ENCODE data around the gene TARDBP. TPM values are rescaled to one million over a fixed set of nuclear protein-coding genes. Genes with fewer than 3 reads are reported as not detected.

TARDBP gene
- total and polyA plus RNA-seq, 2 experiments from 2014 or later, result 204 to 313 TPM

GRCh38 chr1:11065796-11066195 is 53.3 kb downstream of the TARDBP start:
- Mint-ChIP-seq H3K27ac (no peak overlapping the region), H3K27me3 (ENCODE audit: insufficient read depth, low read depth, poor library complexity) (peaks cover under 1% of the 10 kb centered on the region), H3K9me3 (no peaks in the 10 kb centered on the region), H3K4me1 (peaks cover 3% of the 10 kb centered on the region), H3K36me3 (ENCODE audit: low read depth) (peaks cover 72% of the 10 kb centered on the region), H3K4me3 (no peak overlapping the region)
- no peak overlapping the region for H3K27ac ChIP-seq (ENCODE audit: low read depth)
- H2AFZ ChIP-seq, result no peak overlapping the region
- 0 out of 2 replicates have a peak, but pooled peaks cover 5% of the 10 kb centered on the region for H3K4me1 ChIP-seq (ENCODE audit: insufficient read depth)
- peaks cover 4% of the 10 kb centered on the region; the same call in 1 of the 2 replicates for H4K20me1 ChIP-seq (replicated peaks; ENCODE audit: insufficient read depth)
- TF ChIP-seq CREB1 (CRISPR knock-in tag; IDR thresholded peaks at IDR 0.05; ENCODE audit: low read depth), result no peak
- no peak for TF ChIP-seq STAT1 (IDR thresholded peaks at IDR 0.05; ENCODE audit: unreplicated experiment)
- TF ChIP-seq, protein P1, sequence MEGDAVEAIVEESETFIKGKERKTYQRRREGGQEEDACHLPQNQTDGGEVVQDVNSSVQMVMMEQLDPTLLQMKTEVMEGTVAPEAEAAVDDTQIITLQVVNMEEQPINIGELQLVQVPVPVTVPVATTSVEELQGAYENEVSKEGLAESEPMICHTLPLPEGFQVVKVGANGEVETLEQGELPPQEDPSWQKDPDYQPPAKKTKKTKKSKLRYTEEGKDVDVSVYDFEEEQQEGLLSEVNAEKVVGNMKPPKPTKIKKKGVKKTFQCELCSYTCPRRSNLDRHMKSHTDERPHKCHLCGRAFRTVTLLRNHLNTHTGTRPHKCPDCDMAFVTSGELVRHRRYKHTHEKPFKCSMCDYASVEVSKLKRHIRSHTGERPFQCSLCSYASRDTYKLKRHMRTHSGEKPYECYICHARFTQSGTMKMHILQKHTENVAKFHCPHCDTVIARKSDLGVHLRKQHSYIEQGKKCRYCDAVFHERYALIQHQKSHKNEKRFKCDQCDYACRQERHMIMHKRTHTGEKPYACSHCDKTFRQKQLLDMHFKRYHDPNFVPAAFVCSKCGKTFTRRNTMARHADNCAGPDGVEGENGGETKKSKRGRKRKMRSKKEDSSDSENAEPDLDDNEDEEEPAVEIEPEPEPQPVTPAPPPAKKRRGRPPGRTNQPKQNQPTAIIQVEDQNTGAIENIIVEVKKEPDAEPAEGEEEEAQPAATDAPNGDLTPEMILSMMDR (conservative IDR thresholded peaks at IDR 0.05; ENCODE audit: low read depth in 2 of 2), result no peak
- no peak for TF ChIP-seq ZNF114 (CRISPR knock-in tag; IDR thresholded peaks at IDR 0.05)
- TF ChIP-seq, protein P2, sequence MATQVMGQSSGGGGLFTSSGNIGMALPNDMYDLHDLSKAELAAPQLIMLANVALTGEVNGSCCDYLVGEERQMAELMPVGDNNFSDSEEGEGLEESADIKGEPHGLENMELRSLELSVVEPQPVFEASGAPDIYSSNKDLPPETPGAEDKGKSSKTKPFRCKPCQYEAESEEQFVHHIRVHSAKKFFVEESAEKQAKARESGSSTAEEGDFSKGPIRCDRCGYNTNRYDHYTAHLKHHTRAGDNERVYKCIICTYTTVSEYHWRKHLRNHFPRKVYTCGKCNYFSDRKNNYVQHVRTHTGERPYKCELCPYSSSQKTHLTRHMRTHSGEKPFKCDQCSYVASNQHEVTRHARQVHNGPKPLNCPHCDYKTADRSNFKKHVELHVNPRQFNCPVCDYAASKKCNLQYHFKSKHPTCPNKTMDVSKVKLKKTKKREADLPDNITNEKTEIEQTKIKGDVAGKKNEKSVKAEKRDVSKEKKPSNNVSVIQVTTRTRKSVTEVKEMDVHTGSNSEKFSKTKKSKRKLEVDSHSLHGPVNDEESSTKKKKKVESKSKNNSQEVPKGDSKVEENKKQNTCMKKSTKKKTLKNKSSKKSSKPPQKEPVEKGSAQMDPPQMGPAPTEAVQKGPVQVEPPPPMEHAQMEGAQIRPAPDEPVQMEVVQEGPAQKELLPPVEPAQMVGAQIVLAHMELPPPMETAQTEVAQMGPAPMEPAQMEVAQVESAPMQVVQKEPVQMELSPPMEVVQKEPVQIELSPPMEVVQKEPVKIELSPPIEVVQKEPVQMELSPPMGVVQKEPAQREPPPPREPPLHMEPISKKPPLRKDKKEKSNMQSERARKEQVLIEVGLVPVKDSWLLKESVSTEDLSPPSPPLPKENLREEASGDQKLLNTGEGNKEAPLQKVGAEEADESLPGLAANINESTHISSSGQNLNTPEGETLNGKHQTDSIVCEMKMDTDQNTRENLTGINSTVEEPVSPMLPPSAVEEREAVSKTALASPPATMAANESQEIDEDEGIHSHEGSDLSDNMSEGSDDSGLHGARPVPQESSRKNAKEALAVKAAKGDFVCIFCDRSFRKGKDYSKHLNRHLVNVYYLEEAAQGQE (IDR thresholded peaks at IDR 0.05; ENCODE audit: unreplicated experiment), result no peak
- TF ChIP-seq ZNF462 (CRISPR knock-in tag; IDR thresholded peaks at IDR 0.05), result no peak
- TF ChIP-seq EZH2 (IDR thresholded peaks at IDR 0.05; ENCODE audit: low read depth, unreplicated experiment), result no peak
- TF ChIP-seq EZH2phosphoT487 (IDR thresholded peaks at IDR 0.05; ENCODE audit: unreplicated experiment), result no peak
- TF ChIP-seq JUNB (IDR thresholded peaks at IDR 0.05; ENCODE audit: unreplicated experiment), result no peak
- TF ChIP-seq, protein P3, sequence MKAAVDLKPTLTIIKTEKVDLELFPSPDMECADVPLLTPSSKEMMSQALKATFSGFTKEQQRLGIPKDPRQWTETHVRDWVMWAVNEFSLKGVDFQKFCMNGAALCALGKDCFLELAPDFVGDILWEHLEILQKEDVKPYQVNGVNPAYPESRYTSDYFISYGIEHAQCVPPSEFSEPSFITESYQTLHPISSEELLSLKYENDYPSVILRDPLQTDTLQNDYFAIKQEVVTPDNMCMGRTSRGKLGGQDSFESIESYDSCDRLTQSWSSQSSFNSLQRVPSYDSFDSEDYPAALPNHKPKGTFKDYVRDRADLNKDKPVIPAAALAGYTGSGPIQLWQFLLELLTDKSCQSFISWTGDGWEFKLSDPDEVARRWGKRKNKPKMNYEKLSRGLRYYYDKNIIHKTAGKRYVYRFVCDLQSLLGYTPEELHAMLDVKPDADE (IDR thresholded peaks at IDR 0.05), result no peak
- H3K79me2 ChIP-seq (replicated peaks; ENCODE audit: insufficient read depth), result peaks cover 2% of the 10 kb centered on the region; the same call in 1 of the 2 replicates
- no peak overlapping the region for H3K4me2 ChIP-seq
- H3K9me2 ChIP-seq (ENCODE audit: insufficient read depth), result no peaks in the 10 kb centered on the region
- H3F3A ChIP-seq (replicated peaks; ENCODE audit: low read depth), result peaks cover 39% of the 10 kb centered on the region
- DNase-seq (ENCODE audit: low spot score) (no peak), ATAC-seq (no peak)
- H3K36me3 ChIP-seq (ENCODE audit: insufficient read depth), result peaks cover 33% of the 10 kb centered on the region
- no peak overlapping the region for H3K4me3 ChIP-seq
- no peaks in the 10 kb centered on the region for H3K27me3 ChIP-seq (ENCODE audit: insufficient read depth)
